ENCODE measurements around the gene FAH. TPM values are rescaled to one million over a fixed set of nuclear protein-coding genes. Genes with fewer than 3 reads are reported as not detected.

FAH gene
- total RNA-seq, 1 experiment from 2014 or later = 21.5 TPM

GRCh38 chr15:80175436-80175835 is 22.6 kb downstream of the FAH start:
- Histone ChIP-seq H2BK20ac (ENCODE audit: low read depth, low read length, poor library complexity, severe bottlenecking) (no peak overlapping the region), H3K79me2 (ENCODE audit: insufficient read depth, low read length) (no peaks in the 10 kb centered on the region), H3K4me1 (ENCODE audit: insufficient read depth, low read length) (no peaks in the 10 kb centered on the region), H3T11ph (ENCODE audit: low read length) (no peak overlapping the region), H3K4me2 (ENCODE audit: insufficient read depth, insufficient read length, low read length) (no peak overlapping the region), H4K8ac (replicated peaks; ENCODE audit: insufficient read length, low read depth, low read length) (no peak overlapping the region), H3K79me1 (ENCODE audit: insufficient read depth, low read depth, low read length, poor library complexity, severe bottlenecking) (no peaks in the 10 kb centered on the region), H4K5ac (ENCODE audit: insufficient read length, low read depth, low read length) (no peak overlapping the region), H2AFZ (ENCODE audit: low read length) (no peak overlapping the region), H3K14ac (ENCODE audit: insufficient read depth, low read length) (no peak overlapping the region), H3K56ac (ENCODE audit: insufficient read length, low read depth, low read length) (no peak overlapping the region), H2BK120ac (ENCODE audit: low read depth, low read length, poor library complexity, severe bottlenecking) (no peak overlapping the region), H3K23me2 (ENCODE audit: insufficient read length, low read depth, low read length, poor library complexity, severe bottlenecking) (no peaks in the 10 kb centered on the region), H2AK5ac (ENCODE audit: insufficient read length, low read length) (no peak overlapping the region), H3K27ac (ENCODE audit: insufficient read length, low read depth, low read length) (no peak overlapping the region), H3K9ac (ENCODE audit: extremely low read depth, insufficient read length, low read length) (no peak overlapping the region), H2BK12ac (ENCODE audit: insufficient read length, low read depth, low read length) (no peak overlapping the region), H3K23ac (ENCODE audit: insufficient read length, low read depth, low read length) (no peak overlapping the region), H3K9me3 (ENCODE audit: control insufficient read depth, low read depth, low read length) (no peaks in the 10 kb centered on the region), H3K18ac (ENCODE audit: insufficient read length, low read depth, low read length) (no peak overlapping the region), H3K4ac (ENCODE audit: low read depth, low read length) (no peak overlapping the region), H4K20me1 (ENCODE audit: control insufficient read depth, insufficient read depth, insufficient read length) (peaks cover 4% of the 10 kb centered on the region), H2BK5ac (ENCODE audit: insufficient read length, low read length) (peak overlapping the region; percentile 10), H4K91ac (ENCODE audit: insufficient read length, low read depth, low read length) (no peak overlapping the region), H3K27me3 (ENCODE audit: insufficient read depth, low read length) (no peaks in the 10 kb centered on the region), H2BK15ac (ENCODE audit: low read depth, low read length) (no peak overlapping the region)
- no peaks in the 10 kb centered on the region for H3K4me1 Mint-ChIP-seq
- H3K36me3 Mint-ChIP-seq (ENCODE audit: insufficient read depth in 1 of 3, low read depth in 3 of 3) = peaks cover 10 to 28% (median 11%) of the 10 kb centered on the region in 3 experiments; a peak in 6 of 7 replicates
- H3K4me3 Mint-ChIP-seq = no peak overlapping the region
- DNase-seq = no peak
- TF ChIP-seq CTCF (conservative IDR thresholded peaks at IDR 0.05) = no peak
- H3K27ac Mint-ChIP-seq = peak overlapping the region in 1 of 3 experiments; percentile 75; a peak in 1 of 7 replicates
- no peaks in the 10 kb centered on the region for H3K27me3 Mint-ChIP-seq (ENCODE audit: low read depth)
- no peaks in the 10 kb centered on the region for H3K9me3 Mint-ChIP-seq
- WGBS (ENCODE audit: extremely low coverage, insufficient read length, low lambda C conversion rate) = no CpG with 5 or more reads among the region's 9 CpGs

Measured in H9 (cell line).